ENCODE data around the gene NPAS2. TPM values are rescaled to one million over a fixed set of nuclear protein-coding genes. Genes with fewer than 3 reads are reported as not detected.

The NPAS2 gene
- total RNA-seq, 1 experiment from 2014 or later: 42.3 TPM

DNA sequence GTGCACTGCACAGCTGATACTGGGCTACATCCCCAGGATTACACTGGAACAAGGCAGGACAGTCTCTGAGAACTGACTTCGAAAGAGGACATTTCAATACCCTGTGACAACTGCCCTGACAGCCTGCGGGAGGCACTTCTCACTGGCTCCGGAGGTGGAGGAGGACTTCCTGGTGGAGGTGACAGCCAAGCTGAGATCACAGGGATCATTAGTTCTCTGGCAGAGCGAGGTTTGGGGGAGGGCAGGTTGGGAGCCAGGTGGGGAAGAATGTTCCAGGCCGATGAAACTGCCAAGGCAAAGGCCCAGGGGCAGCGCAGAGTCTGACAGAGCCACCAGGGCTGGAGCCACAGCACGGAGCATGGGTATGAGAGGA, 28.0 kb upstream of the NPAS2 start:
- no peak for DNase-seq (ENCODE audit: extremely low read depth, low read depth)

DNA sequence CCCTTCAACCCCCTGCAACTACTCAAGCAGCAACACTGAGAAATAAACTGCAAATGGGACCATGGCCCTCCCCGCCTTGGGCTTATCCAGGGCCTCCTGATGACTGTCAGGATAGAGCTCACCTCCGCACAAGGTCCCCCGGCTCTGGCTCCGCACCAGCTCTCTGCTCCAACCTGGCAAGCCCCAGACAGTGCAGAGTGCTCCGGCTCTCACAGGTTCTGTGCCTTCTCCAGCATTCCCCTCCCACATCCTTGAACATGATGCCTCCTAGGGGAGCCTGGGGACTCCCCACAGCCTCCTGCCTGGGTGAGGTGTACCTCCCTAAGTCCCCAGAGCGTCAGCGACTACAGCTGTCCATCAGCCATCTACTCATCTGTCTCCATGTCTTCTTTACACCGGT, 26.7 kb upstream of the NPAS2 start:
- no peak for DNase-seq (ENCODE audit: extremely low read depth, low read depth)

DNA sequence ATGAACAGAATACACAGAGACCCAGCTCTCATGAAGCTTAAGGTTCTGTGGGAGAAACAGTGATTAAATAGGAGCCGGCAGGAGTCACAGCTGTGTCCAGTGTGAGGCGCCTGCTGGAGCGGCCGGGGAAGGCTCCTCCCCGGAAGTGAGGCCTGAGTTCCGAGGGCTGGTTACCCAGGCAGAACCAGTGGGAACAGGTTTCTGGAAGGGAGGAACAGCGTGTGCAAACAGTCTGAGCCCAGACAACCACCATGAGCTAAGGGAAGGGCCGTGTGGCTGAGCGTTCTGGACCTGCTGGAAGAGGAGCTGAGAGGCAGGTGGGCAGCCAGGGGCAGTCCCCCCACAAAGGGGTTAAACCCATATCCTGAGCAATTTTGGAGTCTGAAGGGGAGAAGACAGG, 26.0 kb upstream of the NPAS2 start:
- no peak for DNase-seq (ENCODE audit: extremely low read depth, low read depth)

DNA sequence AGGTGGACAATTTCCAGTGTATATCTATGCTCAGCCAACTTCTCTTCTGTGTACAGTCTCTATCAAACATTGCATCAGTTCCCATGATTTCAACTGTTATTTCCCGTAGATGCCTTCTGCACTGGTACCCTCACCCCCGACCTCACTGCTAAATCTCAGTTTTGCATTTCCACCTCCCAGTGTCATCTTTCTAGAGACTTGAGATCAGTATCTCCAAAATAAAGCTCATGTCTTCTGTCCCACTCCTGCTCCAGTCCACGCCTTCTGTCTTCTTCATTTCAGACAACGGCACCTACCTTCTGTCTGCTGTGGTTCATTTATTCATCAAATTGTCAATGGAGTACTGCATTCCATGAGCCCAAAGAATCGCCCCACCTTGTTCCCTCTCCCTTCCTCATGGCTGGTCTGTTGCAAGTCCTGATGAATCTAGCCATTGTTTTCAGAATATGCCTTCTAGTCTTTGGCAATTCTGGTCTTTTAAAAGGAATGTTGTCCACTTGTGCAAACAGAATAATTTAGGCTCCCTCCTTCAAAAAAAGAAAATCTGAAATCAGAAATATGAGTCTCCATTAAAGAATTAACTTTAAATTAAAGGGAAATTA, 23.3 kb upstream of the NPAS2 start:
- DNase-seq (ENCODE audit: extremely low read depth, low read depth): no peak

DNA sequence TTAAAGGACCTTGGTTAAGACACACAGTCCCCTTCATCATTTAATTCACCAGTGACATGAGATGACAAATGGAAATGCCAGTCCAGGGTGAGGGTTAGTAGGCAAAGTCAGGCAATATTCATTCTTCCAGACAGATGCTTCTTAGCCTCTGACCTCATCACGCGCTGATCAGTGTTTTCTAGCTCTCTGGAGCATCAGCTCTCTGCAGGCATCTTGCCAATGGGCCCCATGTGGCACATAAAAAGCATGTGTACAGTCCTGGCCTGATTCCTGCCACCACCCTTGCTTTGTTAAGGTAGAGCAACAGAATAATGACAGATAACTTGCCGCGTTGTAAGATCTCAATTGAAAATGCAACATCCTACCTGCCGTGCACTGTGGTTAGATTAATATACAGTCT, 20.3 kb upstream of the NPAS2 start:
- DNase-seq (ENCODE audit: extremely low read depth, low read depth): no peak

DNA sequence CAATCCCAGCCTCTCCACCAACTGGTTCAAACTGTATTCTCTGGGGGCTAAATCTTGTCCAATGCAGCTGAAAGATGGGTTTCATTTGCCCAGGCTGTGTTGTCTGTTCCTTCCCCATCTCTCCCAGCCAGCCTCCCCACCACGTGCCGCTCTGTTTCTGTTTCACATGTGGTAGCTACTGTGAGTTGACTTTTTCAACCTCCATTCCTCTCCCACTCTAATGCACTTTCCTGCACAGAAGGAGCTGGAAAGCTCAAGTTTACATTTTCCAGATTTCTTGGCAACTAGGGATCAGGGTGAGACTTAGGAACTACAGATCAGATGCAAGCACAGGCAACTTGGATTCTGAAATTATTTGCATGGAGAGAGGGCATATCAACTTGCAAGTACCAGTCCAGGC, 19.0 kb upstream of the NPAS2 start:
- DNase-seq (ENCODE audit: extremely low read depth, low read depth): no peak

DNA sequence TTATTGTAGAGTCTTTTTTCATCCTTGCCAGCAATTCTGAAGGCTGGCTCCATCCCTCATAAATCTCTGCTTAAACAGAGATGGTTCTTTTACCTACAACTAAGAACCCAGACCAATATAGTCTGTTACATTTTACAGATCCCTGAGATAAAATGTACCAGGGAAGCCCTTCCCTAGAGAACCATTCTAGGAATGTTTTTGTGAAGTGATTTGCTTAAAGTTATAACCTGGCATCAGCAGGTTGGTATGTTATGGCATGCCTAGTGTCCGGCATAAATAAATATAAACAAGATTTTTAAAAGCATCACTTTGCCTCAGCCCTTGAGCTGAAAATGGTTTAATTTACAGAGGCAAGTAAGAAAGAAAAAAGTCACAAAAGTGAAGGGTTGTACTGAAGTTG, 18.5 kb upstream of the NPAS2 start:
- DNase-seq (ENCODE audit: extremely low read depth, low read depth): no peak

DNA sequence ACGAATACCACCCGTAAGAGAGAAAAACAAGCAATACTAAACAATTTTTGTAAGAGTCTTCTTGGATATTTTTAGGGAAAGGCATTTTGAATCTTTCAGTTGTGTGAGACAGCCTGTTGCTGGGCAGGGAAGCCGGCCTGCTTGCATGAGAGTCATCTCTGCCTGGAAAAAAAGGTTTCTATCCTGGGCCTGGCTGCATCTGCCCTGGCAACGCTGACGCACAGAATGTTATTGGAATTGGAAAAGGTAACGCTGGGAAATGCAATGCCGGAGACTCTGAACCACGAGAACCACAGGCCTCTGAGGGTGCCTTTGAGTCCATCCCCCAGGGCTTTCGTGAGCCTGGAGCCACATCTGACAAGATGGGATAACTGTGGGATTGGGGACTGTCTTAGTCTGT, 17.9 kb upstream of the NPAS2 start:
- DNase-seq (ENCODE audit: extremely low read depth, low read depth): no peak

DNA sequence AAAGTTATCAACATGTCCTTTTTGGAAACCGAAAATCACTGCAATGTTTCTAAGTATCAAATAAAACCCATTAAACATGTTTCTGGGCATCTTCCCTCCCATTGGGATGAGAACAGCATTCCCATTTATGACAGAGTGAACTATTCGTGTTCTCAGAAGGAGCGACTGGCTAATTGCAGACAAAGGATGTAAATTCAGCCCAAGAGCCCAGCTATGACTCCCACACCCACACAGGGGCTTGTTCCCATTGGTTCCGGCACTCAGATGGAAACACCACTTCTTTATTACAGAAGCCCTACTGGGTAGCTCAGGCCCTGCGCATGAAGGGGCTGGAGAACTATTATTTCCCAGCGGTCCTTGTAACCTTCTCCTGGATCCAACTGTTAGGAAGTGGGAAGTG, 16.6 kb upstream of the NPAS2 start:
- DNase-seq (ENCODE audit: extremely low read depth, low read depth): no peak

DNA sequence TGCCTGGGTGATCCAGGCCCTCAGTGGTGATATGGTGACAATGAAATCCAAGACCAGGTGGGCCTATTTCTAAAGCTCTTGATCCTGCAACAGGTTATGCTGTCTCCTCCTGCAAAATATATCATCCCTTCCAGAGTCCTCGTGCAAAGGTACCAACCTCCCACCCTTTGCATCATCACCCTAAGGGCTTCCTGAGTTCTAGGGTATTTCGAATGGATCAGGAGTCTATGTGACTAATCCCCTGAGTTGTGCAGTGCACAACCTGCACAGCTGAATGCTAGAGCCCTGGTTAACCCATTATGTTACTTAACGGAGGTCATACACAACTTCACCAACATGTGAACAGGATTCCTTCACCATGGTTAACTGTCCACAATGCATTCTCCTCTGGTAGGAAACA, 13.4 kb upstream of the NPAS2 start:
- DNase-seq (ENCODE audit: extremely low read depth, low read depth): no peak

DNA sequence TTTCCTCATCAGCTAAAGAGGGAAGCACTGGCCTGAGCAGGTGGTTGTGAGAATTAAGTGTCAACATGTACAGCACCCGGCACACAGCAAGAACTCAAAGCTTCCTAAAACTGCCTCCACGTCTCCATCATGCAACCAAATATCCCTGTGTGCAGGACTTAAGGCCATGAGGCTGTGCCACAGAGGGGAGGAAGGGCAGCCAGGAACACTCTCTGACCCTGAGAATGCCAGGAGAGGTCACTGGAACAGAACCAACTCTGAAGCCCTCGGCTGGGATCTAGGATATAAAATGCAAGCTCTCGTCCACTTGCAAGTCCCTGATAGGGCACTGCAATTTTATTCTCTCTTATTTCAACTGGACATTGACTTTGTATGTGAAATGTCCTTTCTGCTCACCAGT, 12.2 kb upstream of the NPAS2 start:
- DNase-seq (ENCODE audit: extremely low read depth, low read depth): no peak

DNA sequence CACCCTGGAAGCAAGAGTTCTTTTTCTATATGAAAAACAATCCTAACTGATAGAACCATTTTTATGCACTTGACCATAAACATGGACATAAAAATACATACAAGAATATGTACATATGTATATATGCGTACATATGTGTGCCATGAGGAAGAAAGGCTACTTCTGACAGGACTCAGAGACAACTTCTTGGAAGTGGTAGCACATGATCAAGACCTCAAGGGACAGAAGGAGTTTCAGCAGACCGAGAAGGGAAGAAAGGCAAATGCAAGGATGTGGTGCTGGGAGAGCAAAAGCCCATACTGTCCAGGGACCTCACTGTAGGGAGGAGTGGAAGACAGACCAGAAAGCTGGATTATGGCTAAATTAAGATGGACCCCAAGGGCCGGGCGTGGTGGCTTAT, 11.4 kb upstream of the NPAS2 start:
- DNase-seq (ENCODE audit: extremely low read depth, low read depth): no peak

DNA sequence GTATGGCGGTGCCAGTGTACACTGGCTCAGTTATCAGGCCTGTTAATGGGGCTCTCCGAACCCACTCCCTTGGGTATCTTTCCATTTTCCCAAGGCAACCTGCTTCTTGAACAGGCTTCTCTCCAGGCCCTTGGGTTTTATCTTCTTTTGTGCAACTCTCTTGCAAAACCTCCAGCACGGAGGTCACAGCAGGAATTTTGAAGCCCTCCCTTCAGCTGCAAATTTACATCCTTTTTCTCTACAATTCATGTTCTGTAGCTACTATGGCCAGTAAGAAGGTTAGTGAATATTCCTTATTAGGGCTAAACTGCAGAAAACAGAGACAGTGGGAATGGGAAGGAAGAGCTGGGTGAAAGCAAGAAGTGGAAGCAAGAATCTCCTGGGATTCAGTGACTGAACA, 10.4 kb upstream of the NPAS2 start:
- no peak for DNase-seq (ENCODE audit: extremely low read depth, low read depth)

DNA sequence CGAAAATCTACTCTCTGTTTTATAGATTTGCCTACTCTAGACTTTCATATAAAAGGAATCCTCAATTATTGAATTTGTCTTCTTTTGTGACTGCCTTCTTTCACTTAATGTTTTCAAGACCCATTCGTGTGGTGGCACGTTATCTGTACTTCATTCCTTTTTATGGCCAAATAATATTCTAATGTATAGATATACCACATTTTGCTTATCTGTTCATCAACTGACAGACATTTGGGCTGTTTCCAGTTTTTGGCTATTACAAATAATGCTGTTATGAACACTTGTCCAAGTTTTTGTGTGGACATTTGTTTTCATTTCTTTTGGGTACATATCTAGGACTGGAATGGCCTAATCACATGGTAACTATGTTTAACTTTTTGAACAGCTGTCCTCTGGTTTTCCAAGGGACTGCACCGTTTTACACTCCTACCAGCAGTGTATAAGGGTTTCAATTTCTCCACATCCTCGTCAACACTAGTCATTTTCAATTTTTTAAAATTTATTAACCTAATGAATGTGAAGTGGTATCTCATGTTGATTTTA, 9.3 kb upstream of the NPAS2 start:
- no peak for DNase-seq (ENCODE audit: extremely low read depth, low read depth)

DNA sequence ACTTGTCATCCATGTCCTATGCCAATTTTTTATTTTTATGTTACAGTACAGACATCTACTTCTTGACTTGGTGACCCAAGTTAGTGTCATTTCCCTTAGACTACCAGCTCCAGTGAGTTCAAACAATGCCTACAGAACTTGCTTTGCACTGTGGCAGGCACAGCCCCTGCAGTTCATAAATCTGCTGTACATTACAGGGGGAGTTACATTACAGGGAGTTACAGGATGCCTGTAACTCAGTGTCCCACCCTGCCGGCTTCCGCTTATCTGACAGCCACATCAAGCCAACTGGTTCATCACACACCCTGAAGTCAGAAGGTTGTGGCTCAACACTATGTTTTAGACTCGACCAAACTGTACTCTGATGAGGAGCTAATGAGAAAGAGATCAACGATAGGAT, 7.8 kb upstream of the NPAS2 start:
- no peak for DNase-seq (ENCODE audit: extremely low read depth, low read depth)

DNA sequence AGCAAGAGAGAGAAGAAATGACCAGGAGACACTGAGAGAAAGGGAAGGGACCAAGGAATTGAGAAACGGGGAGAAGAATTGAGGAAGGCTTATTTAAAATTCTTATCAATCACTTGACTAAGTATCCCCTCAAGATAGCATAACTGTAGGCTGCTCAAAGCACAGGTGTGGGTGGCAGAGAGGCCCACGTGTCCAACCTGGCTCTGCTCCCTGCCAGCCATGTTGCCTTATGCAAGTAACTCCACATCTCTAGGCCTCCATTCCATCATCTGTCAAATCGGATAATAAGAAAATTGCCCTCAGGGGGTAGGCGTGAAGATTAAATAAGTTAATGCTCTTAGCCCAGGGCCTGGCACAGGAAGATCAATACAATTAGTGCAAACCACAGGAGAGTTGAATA, 7.4 kb upstream of the NPAS2 start:
- DNase-seq (ENCODE audit: extremely low read depth, low read depth): no peak

DNA sequence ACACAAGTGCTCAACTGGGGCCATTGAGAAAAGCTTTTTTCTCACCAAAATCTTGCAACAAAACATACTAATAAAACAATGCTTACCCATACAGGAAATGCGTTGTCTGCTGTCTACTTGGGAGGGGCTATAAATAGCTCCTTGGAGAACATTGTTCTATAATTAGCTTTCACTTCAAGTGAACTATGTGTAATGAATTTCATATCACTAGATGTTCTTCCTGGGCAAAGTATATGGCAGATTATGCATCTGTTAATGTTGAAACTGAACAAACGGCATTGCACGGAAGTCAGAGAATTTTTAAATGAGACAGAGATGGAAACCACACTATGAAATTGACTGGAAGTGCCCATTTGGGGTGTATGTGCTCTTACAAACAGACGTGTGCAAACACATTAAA, 6.4 kb upstream of the NPAS2 start:
- no peak for DNase-seq (ENCODE audit: extremely low read depth, low read depth)

DNA sequence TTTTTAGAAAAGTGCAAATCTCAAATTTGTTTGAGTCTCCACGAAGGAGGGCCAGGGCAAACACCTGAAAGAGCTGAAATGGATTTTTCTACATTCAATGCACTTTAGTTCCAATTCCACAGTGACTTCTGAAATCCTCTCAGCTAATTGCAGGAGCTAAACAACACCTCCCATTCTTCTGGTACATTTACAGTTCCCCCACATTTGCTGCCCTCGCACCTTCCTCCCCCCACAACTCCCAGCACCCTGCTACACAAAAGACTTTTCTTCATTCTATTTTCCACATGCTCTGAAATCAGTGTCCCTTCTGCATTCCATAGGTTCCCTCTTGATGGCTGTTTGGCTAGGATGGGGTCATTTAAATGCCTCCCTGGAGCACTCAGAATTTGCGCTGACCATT, 5.9 kb upstream of the NPAS2 start:
- DNase-seq (ENCODE audit: extremely low read depth, low read depth): no peak

DNA sequence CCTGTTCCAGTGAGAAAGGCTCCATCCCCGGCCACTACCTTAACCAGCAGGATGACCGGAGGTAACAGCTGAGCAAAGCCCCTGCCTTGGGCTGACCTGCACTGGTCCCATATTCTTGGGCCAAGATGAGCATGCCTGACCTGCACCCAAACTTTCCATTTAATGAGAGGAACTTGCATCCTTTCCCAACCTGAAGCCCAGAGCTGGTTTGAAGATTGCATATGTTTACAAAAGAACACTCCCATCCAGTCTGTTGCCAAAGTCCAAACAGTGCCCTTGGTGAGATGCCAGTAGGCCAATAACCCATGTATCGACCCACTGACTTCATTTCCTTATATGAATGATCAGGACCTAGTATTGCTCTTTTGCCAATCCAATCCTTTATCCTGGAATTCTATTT, 5.5 kb upstream of the NPAS2 start:
- DNase-seq (ENCODE audit: extremely low read depth, low read depth): no peak

DNA sequence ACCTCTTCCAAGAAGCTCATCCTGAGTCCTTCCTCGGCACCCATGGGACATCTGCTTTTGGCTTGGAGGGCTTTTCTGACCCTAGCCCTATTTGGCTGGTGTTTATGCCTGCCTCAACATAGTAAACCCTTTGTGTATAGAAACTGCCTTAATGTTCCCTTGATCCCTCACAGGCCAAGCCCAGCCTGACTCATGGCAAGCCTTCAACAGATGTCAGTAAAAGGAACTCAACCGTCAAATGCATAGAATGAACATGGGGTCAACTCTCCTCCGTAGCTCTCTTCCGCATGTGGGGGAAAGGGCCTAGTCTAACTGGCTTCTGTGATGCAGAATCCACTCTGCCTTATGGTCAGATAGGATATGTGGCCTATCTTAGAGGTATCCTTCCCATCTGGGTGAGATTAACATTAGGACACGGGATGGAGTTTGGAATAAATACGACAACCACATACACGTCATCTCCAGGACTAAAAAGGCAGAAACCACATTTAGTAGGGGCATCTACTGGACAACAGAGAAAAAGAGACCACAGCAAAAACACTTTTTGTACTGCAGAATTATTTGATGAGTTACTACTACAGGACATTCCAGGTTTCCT, 2.5 kb upstream of the NPAS2 start:
- DNase-seq (ENCODE audit: extremely low read depth, low read depth): no peak

DNA sequence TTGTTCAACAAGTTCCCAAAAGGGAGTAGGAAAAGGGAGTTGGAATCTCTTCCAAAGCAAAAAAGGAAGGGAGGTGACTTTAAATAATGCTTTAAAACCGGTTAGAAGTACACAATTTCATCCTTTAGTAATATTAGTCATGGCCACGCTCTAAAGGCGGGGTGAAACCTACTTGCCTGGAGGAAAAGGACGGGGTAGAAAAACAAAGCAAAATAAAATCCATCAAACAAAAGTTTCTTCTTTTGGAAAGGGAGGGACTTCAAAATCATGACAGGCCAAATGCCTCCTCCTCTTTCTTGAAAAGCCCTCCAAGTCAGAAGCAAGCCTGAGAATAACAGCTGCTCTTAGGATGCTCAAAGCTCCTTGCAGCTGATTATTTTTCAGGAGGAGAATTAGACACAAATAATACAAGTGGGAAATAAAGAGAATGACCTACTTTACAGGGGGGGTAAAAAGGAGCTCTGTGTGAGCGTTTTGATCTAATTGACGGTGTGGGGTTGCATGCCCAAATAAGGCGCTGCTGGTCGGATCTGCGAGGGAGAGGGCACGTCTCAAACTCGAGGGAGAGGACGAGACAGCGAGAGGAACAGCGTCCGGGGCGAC, 1.8 kb upstream of the NPAS2 start:
- DNase-seq (ENCODE audit: extremely low read depth, low read depth): no peak

DNA sequence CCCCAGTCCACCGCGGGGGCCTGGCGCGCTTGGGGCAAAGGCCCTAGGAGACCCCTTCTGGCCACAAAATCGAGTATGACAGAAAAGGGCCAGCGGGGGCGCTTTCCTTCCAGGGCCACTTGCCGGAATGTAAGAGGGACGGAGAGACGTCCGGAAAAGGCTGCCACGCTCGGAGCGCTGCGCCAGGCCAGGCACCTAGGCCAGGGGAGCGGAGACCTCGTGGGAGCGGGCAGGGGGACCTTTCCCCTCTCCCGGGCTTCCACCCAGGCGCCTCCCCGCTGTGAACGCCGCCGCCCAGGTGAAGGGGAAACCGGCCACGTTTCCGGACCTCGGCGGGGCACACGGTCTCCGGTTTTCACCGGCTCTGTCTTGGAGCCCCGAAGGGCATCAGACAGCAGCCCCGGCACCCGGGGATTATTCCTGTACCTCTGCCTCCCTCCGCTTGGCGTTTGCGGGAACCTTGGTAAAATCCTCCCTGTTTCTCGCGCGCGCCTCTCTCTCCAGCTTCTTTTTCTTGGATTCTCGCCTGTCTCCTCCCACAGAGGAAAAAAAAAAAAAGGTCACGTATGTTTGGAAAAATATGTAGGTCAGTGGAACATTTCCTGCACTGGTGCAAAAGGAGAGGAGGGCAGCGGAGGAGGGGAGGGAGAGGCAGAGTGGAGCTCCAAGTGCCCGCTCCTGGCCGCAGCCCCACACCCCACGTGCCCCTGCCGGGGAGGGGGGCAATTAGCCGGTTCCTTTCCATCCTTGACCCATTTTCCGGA, 1.2 kb upstream of the NPAS2 start:
- DNase-seq (ENCODE audit: extremely low read depth, low read depth): peak; percentile 69

Measured in NCI-H460 (cell line).